GM23248 (cell line): Measurements from ENCODE around the gene GYG2.

Experiments
- EZH2 ChIP-seq: fragments of 200-600 bp; sonication (generic); IDR thresholded peaks from 2 replicates; pipeline ENCODE4 v1.6.1; 2018; ENCODE audit warnings: antibody characterized with exemption, mild to moderate bottlenecking; ENCODE audit not compliant: insufficient read depth, poor library complexity, severe bottlenecking
- EZH2phosphoT487 ChIP-seq: fragments of 200-600 bp; sonication (generic); IDR thresholded peaks from 2 replicates; pipeline ENCODE4 v1.6.1; 2018; ENCODE audit warnings: antibody characterized with exemption, moderate library complexity, mild to moderate bottlenecking, low read depth; ENCODE audit not compliant: insufficient read depth

GRCh38 chrX:2892816-2893215 lies 64.1 kb downstream of the GYG2 start:
- no peak for TF ChIP-seq EZH2
- TF ChIP-seq EZH2phosphoT487 = no peak
